Measurements from ENCODE around the gene DISP2. TPM values are rescaled to one million over a fixed set of nuclear protein-coding genes. Genes with fewer than 3 reads are reported as not detected.

Gene DISP2
- total and polyA plus RNA-seq, 2 of the 8 experiments (the other 6 are each of a cell fraction or from before 2014, with no cell fraction given), result 0.45 to 1.2 TPM

GRCh38 chr15:40323239-40323952, 34.6 kb upstream of the DISP2 start, which contains the start of gene INAFM2 (continued):
- no peak for TF ChIP-seq KDM1A (IDR thresholded peaks at IDR 0.05; ENCODE audit: borderline replicate concordance, low read length)
- peak; percentile 4 for TF ChIP-seq NANOG (IDR thresholded peaks at IDR 0.05; ENCODE audit: insufficient read depth, low read depth, low read length, poor library complexity, severe bottlenecking)
- no peak for TF ChIP-seq TEAD4 (IDR thresholded peaks at IDR 0.05; ENCODE audit: low read depth, low read length)
- TF ChIP-seq SP1 (IDR thresholded peaks at IDR 0.05; ENCODE audit: low read depth, low read length), result peak; percentile 88
- peak; percentile 68 for TF ChIP-seq TAF7 (optimal IDR thresholded peaks at IDR 0.05; ENCODE audit: borderline replicate concordance, low read depth, low read length)
- TF ChIP-seq ATF3 (IDR thresholded peaks at IDR 0.05; ENCODE audit: insufficient read depth, low read depth, low read length), result no peak
- TF ChIP-seq SUZ12 (IDR thresholded peaks at IDR 0.05; ENCODE audit: low read length), result no peak
- no peak for TF ChIP-seq FOSL1 (IDR thresholded peaks at IDR 0.05; ENCODE audit: insufficient read depth, low read depth, low read length)
- no peak for TF ChIP-seq SRF (IDR thresholded peaks at IDR 0.05; ENCODE audit: low read depth, low read length)
- TF ChIP-seq RBBP5 (IDR thresholded peaks at IDR 0.05; ENCODE audit: borderline replicate concordance, low read depth, low read length), result no peak
- TF ChIP-seq SP2 (IDR thresholded peaks at IDR 0.05; ENCODE audit: low read length), result no peak
- no peak for TF ChIP-seq MAFK (IDR thresholded peaks at IDR 0.05; ENCODE audit: low read depth, low read length)
- TF ChIP-seq SIX5 (IDR thresholded peaks at IDR 0.05; ENCODE audit: low read depth, low read length), result no peak
- peak; percentile 13; the same call in 1 of the 2 replicates for TF ChIP-seq GTF2F1 (IDR thresholded peaks at IDR 0.05; ENCODE audit: borderline replicate concordance, low read depth, low read length)
- TF ChIP-seq ASH2L (IDR thresholded peaks at IDR 0.05; ENCODE audit: low read length), result no peak
- TF ChIP-seq BACH1 (IDR thresholded peaks at IDR 0.05; ENCODE audit: low read length), result no peak
- TF ChIP-seq TBP (IDR thresholded peaks at IDR 0.05; ENCODE audit: low read depth, low read length), result no peak
- peak; percentile 58; the same call in 1 of the 2 replicates for TF ChIP-seq CREB1 (IDR thresholded peaks at IDR 0.05)
- no peak for TF ChIP-seq JUN (IDR thresholded peaks at IDR 0.05; ENCODE audit: low read depth, low read length)
- TF ChIP-seq TCF12 (IDR thresholded peaks at IDR 0.05; ENCODE audit: low read depth, low read length), result 0 out of 2 replicates have a peak, but pooled peaks have one; percentile 69
- TF ChIP-seq CBX5 (IDR thresholded peaks at IDR 0.05; ENCODE audit: low read depth, low read length), result no peak
- TF ChIP-seq RXRA (IDR thresholded peaks at IDR 0.05; ENCODE audit: insufficient read depth, low read depth, low read length), result no peak
- no peak for TF ChIP-seq SIRT6 (IDR thresholded peaks at IDR 0.05; ENCODE audit: low read length)
- TF ChIP-seq SIN3A (conservative IDR thresholded peaks at IDR 0.05 in 1 of 2, IDR thresholded peaks at IDR 0.05 in 1 of 2; ENCODE audit: low read depth in 1 of 2, low read length in 2 of 2), result peak; percentile 90 to 98
- TF ChIP-seq HDAC6 (IDR thresholded peaks at IDR 0.05; ENCODE audit: low read depth, low read length), result no peak
- peak in 1 of 2 experiments; percentile 49; a peak in 1 of 3 replicates for TF ChIP-seq POLR2A (IDR thresholded peaks at IDR 0.05; ENCODE audit: control extremely low read depth in 1 of 2, low read depth in 2 of 2, low read length in 2 of 2)

Data from H1 (cell line).